ENCODE measurements around the gene TREM2. TPM values are rescaled to one million over a fixed set of nuclear protein-coding genes. Genes with fewer than 3 reads are reported as not detected.

Gene TREM2
- total and polyA plus RNA-seq, 4 experiments from 2014 or later = 2.7 to 4.0 TPM; not detected in 2

DNA sequence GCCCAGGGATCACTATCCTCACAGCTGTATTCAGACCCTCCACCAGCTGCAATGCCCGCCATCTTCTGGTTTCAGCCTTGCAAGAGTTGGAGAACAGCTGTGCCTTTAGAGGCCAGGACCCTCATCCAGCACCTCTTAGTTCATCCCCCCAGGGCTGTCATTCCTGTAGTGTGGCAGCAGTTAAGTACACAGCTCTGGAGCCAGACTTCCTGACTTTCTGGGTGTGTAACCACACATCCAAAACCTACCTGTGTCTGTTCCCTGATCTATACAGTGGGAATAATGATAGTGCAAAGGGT is 452 bp upstream of the TREM2 start:
- H3K36me3 Mint-ChIP-seq = no peaks in the 10 kb centered on the region
- H3K9me3 ChIP-seq (ENCODE audit: control insufficient read depth in 1 of 2, low read length in 2 of 2) = no peaks in the 10 kb centered on the region
- CTCF ChIA-PET (ENCODE audit: partially characterized antibody) = no interaction called here
- no peak overlapping the region for H3K27ac ChIP-seq (ENCODE audit: low read depth, low read length)
- H3K27me3 Mint-ChIP-seq = peaks cover 3 to 8% of the 10 kb centered on the region in 2 donors
- H3K4me3 ChIP-seq (ENCODE audit: low read length in 2 of 2) = no peak overlapping the region
- no peak overlapping the region for H3K4me3 Mint-ChIP-seq
- H3K27ac Mint-ChIP-seq = no peak overlapping the region
- intact Hi-C loops (cut with micrococcal nuclease) = no loop called here
- POLR2A ChIA-PET (ENCODE audit: partially characterized antibody) = no interaction called here
- no peaks in the 10 kb centered on the region for H3K4me1 Mint-ChIP-seq
- no peak for DNase-seq
- H3K4me1 ChIP-seq (ENCODE audit: insufficient read depth, low read length) = no peaks in the 10 kb centered on the region
- no peaks in the 10 kb centered on the region for H3K36me3 ChIP-seq (ENCODE audit: insufficient read depth, low read length)
- H3K27me3 ChIP-seq (ENCODE audit: insufficient read depth, low read length) = no peaks in the 10 kb centered on the region
- no peaks in the 10 kb centered on the region for H3K9me3 Mint-ChIP-seq

- Histone ChIP-seq H3K27me3 (ENCODE audit: insufficient read depth, low read length) (no peaks in the 10 kb centered on the region), H3K9me3 (ENCODE audit: control insufficient read depth in 1 of 2, low read length in 2 of 2) (no peaks in the 10 kb centered on the region), H3K4me3 (ENCODE audit: low read length in 2 of 2) (no peak overlapping the region), H3K4me1 (ENCODE audit: insufficient read depth, low read length) (no peaks in the 10 kb centered on the region), H3K36me3 (ENCODE audit: insufficient read depth, low read length) (no peaks in the 10 kb centered on the region), H3K27ac (ENCODE audit: low read depth, low read length) (no peak overlapping the region)
- POLR2A ChIA-PET (ENCODE audit: partially characterized antibody) = no interaction called here
- Mint-ChIP-seq H3K9me3 (no peaks in the 10 kb centered on the region), H3K27me3 (peaks cover 4 to 6% of the 10 kb centered on the region in 2 donors), H3K4me3 (no peak overlapping the region), H3K27ac (no peak overlapping the region), H3K4me1 (no peaks in the 10 kb centered on the region), H3K36me3 (no peaks in the 10 kb centered on the region)
- intact Hi-C loops (cut with micrococcal nuclease) = no loop called here
- no peak for DNase-seq
- CTCF ChIA-PET (ENCODE audit: partially characterized antibody) = no interaction called here
Observed at GRCh38 chr6:41161851-41162552, 914 bp downstream of the TREM2 start.

DNA sequence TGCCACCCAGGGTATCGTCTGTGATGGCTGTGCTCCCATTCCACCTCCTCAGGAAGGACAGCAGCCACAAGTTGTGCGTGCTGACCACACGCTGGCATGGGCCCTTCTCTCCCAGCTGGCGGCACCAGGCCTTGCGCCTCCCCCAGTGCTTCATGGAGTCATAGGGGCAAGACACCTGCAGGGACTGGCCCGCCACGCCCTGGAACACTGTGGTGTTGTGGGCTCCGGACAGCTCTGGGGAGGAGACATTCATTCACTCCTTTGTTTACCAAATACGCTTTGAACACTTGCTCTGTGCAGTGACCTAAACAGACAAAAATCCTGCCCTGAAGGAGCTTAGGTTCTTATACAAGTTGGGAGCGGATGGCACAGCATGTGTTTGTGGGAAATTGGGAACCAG is 1.5 kb downstream of the TREM2 start:
- peaks cover 3 to 6% of the 10 kb centered on the region in 2 donors for H3K27me3 Mint-ChIP-seq
- CTCF ChIA-PET (ENCODE audit: partially characterized antibody) = no interaction called here
- no peaks in the 10 kb centered on the region for H3K4me1 Mint-ChIP-seq

GRCh38 chr6:41160933-41161332 is 2.0 kb downstream of the TREM2 start:
- Mint-ChIP-seq H3K9me3 (no peaks in the 10 kb centered on the region), H3K27me3 (peaks cover 3 to 6% of the 10 kb centered on the region in 2 donors), H3K4me3 (no peak overlapping the region), H3K36me3 (no peaks in the 10 kb centered on the region), H3K27ac (no peak overlapping the region), H3K4me1 (no peaks in the 10 kb centered on the region)
- Histone ChIP-seq H3K4me1 (ENCODE audit: insufficient read depth, low read length) (no peaks in the 10 kb centered on the region), H3K36me3 (ENCODE audit: insufficient read depth, low read length) (no peaks in the 10 kb centered on the region), H3K27me3 (ENCODE audit: insufficient read depth, low read length) (no peaks in the 10 kb centered on the region), H3K27ac (ENCODE audit: low read depth, low read length) (no peak overlapping the region), H3K9me3 (ENCODE audit: control insufficient read depth in 1 of 2, low read length in 2 of 2) (no peaks in the 10 kb centered on the region), H3K4me3 (ENCODE audit: low read length in 2 of 2) (no peak overlapping the region)
- intact Hi-C loops (cut with micrococcal nuclease) = no loop called here
- DNase-seq = no peak
- ChIA-PET POLR2A (ENCODE audit: partially characterized antibody) (no interaction called here), CTCF (ENCODE audit: partially characterized antibody) (no interaction called here)

More for the DNA sequence above, 1.5 kb downstream of the TREM2 start:
- Histone ChIP-seq H3K27me3 (ENCODE audit: insufficient read depth, low read length) (no peaks in the 10 kb centered on the region), H3K4me1 (ENCODE audit: insufficient read depth, low read length) (no peaks in the 10 kb centered on the region), H3K9me3 (ENCODE audit: control insufficient read depth in 1 of 2, low read length in 2 of 2) (no peaks in the 10 kb centered on the region), H3K4me3 (ENCODE audit: low read length in 2 of 2) (no peak overlapping the region), H3K36me3 (ENCODE audit: insufficient read depth, low read length) (no peaks in the 10 kb centered on the region), H3K27ac (ENCODE audit: low read depth, low read length) (no peak overlapping the region)
- H3K36me3 Mint-ChIP-seq = no peaks in the 10 kb centered on the region
- intact Hi-C loops (cut with micrococcal nuclease) = no loop called here
- POLR2A ChIA-PET (ENCODE audit: partially characterized antibody) = no interaction called here
- H3K27ac Mint-ChIP-seq = no peak overlapping the region
- no peak overlapping the region for H3K4me3 Mint-ChIP-seq
- no peak for DNase-seq
- H3K9me3 Mint-ChIP-seq = no peaks in the 10 kb centered on the region

DNA sequence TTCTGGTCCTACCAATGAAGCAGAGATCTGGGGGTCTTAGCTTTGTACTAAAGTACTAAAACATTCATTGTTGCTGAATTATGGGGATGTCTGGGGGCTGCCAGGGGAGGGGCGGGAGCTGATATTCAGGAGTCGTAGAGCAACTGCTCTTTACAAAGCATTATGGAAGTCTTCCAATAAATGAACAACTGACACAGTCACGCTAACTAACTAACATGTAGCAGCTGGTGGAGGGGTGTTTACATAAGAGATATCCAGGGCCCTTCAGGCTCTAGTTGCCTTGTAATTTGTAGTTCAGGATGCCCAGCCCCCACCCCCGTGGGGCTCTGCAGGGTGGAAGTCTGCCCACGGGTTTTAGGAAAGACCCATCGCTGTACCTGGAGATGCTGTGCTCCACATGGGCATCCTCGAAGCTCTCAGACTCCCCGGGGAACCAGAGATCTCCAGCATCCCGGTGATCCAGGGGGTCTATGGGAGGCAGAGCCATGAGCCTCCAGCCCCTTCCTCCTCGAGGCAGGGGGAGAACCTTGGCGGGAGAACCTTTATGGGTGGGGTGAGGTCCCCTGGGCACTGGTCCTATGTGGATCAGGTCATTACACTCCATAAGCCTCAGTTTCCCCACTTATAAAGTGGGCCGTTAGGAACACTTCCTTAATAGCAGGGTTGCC is 3.4 kb downstream of the TREM2 start:
- no peaks in the 10 kb centered on the region for H3K27me3 ChIP-seq (ENCODE audit: insufficient read depth, low read length)
- no peaks in the 10 kb centered on the region for H3K36me3 ChIP-seq (ENCODE audit: insufficient read depth, low read length)
- no peak overlapping the region for H3K27ac Mint-ChIP-seq
- no peak overlapping the region for H3K4me3 Mint-ChIP-seq
- H3K36me3 Mint-ChIP-seq = no peaks in the 10 kb centered on the region
- H3K27ac ChIP-seq (ENCODE audit: low read depth, low read length) = no peak overlapping the region
- peaks cover 3 to 6% of the 10 kb centered on the region in 2 donors for H3K27me3 Mint-ChIP-seq
- CTCF ChIA-PET (ENCODE audit: partially characterized antibody) = no interaction called here
- no peaks in the 10 kb centered on the region for H3K9me3 ChIP-seq (ENCODE audit: control insufficient read depth in 1 of 2, low read length in 2 of 2)
- intact Hi-C loops (cut with micrococcal nuclease) = no loop called here
- peaks cover 0 to 1% (median 0%) of the 10 kb centered on the region in 8 donors for H3K9me3 Mint-ChIP-seq
- no peak for DNase-seq
- H3K4me1 ChIP-seq (ENCODE audit: insufficient read depth, low read length) = no peaks in the 10 kb centered on the region
- no peak overlapping the region for H3K4me3 ChIP-seq (ENCODE audit: low read length in 2 of 2)
- POLR2A ChIA-PET (ENCODE audit: partially characterized antibody) = no interaction called here
- peaks cover 0 to 1% (median under 1%) of the 10 kb centered on the region in 4 donors for H3K4me1 Mint-ChIP-seq

- no peak for DNase-seq
- no peak overlapping the region for H3K27ac Mint-ChIP-seq
- CTCF ChIA-PET (ENCODE audit: partially characterized antibody) = interaction anchor here (0.8 kb wide), 1 partner anchor 25 kb away, joined by 3 read pairs; no protein-coding TSS in a partner anchor
- H3K9me3 Mint-ChIP-seq = peaks cover 0 to 1% (median 0%) of the 10 kb centered on the region in 8 donors
- peaks cover 3 to 8% of the 10 kb centered on the region in 2 donors for H3K27me3 Mint-ChIP-seq
- H3K36me3 ChIP-seq (ENCODE audit: insufficient read depth, low read length) = no peaks in the 10 kb centered on the region
- peaks cover 0 to 1% (median under 1%) of the 10 kb centered on the region in 4 donors for H3K4me1 Mint-ChIP-seq
- no peaks in the 10 kb centered on the region for H3K4me1 ChIP-seq (ENCODE audit: insufficient read depth, low read length)
- H3K4me3 ChIP-seq (ENCODE audit: low read length in 2 of 2) = no peak overlapping the region
- intact Hi-C loops (cut with micrococcal nuclease) = no loop called here
- H3K9me3 ChIP-seq (ENCODE audit: control insufficient read depth in 1 of 2, low read length in 2 of 2) = no peaks in the 10 kb centered on the region
- no peak overlapping the region for H3K4me3 Mint-ChIP-seq
- H3K27ac ChIP-seq (ENCODE audit: low read depth, low read length) = no peak overlapping the region
- POLR2A ChIA-PET (ENCODE audit: partially characterized antibody) = no interaction called here
- no peaks in the 10 kb centered on the region for H3K27me3 ChIP-seq (ENCODE audit: insufficient read depth, low read length)
- H3K36me3 Mint-ChIP-seq = no peaks in the 10 kb centered on the region
Observed at GRCh38 chr6:41157323-41157722, 5.6 kb downstream of the TREM2 start.

- no peaks in the 10 kb centered on the region for H3K4me1 ChIP-seq (ENCODE audit: insufficient read depth, low read length)
- POLR2A ChIA-PET (ENCODE audit: partially characterized antibody) = no interaction called here
- CTCF ChIA-PET (ENCODE audit: partially characterized antibody) = interaction anchor here (0.8 kb wide), 1 partner anchor 26 kb away, joined by 3 read pairs; no protein-coding TSS in a partner anchor
- intact Hi-C loops (cut with micrococcal nuclease) = no loop called here
- Mint-ChIP-seq H3K4me3 (no peak overlapping the region), H3K4me1 (peaks cover 0 to 1% (median under 1%) of the 10 kb centered on the region in 4 donors), H3K36me3 (no peaks in the 10 kb centered on the region), H3K9me3 (peaks cover 0 to 1% (median 0%) of the 10 kb centered on the region in 8 donors), H3K27ac (no peak overlapping the region), H3K27me3 (peaks cover under 1 to 8% of the 10 kb centered on the region in 2 donors)
- no peaks in the 10 kb centered on the region for H3K36me3 ChIP-seq (ENCODE audit: insufficient read depth, low read length)
- H3K9me3 ChIP-seq (ENCODE audit: control insufficient read depth in 1 of 2, low read length in 2 of 2) = no peaks in the 10 kb centered on the region
- H3K27ac ChIP-seq (ENCODE audit: low read depth, low read length) = no peak overlapping the region
- H3K4me3 ChIP-seq (ENCODE audit: low read length in 2 of 2) = no peak overlapping the region
- H3K27me3 ChIP-seq (ENCODE audit: insufficient read depth, low read length) = no peaks in the 10 kb centered on the region
- no peak for DNase-seq
Observed at GRCh38 chr6:41156771-41157170, 6.1 kb downstream of the TREM2 start.
